NT2/D1 (cell line): ENCODE results near the gene SLC22A12.

Experiments
- DNase-seq: peaks from one replicate; pipeline ENCODE4 v3.0.0-alpha.2; 2011; ENCODE audit warnings: low read depth, low spot score
- H3K27me3 ChIP-seq: 2 replicates; pipeline ENCODE4 v1.6.0; 2011; ENCODE audit warnings: mild to moderate bottlenecking; ENCODE audit not compliant: insufficient read length, insufficient read depth
- H3K36me3 ChIP-seq: 2 replicates; pipeline ENCODE4 v1.6.1; 2011; ENCODE audit warnings: mild to moderate bottlenecking, low read length, mixed read lengths; ENCODE audit not compliant: insufficient read depth, insufficient read length
- H3K4me1 ChIP-seq: 2 replicates; pipeline ENCODE4 v1.5.1; 2011; ENCODE audit not compliant: insufficient read depth, insufficient read length
- H3K4me3 ChIP-seq: 2 replicates; pipeline ENCODE4 v1.5.1; 2011; ENCODE audit warnings: low read depth; ENCODE audit not compliant: insufficient read length
- H3K9ac ChIP-seq: 2 replicates; pipeline ENCODE4 v1.6.0; 2011; ENCODE audit warnings: low read depth; ENCODE audit not compliant: insufficient read length
- H3K9me3 ChIP-seq: 2 replicates; pipeline ENCODE4 v1.5.1; 2011; ENCODE audit warnings: mild to moderate bottlenecking, low read length; ENCODE audit not compliant: insufficient read depth
- SUZ12 ChIP-seq: IDR thresholded peaks from 2 replicates; pipeline ENCODE4 v1.6.1; 2011; ENCODE audit not compliant: insufficient read length, insufficient read depth; ENCODE audit errors: extremely low read depth
- YY1 ChIP-seq: IDR thresholded peaks from 2 replicates; pipeline ENCODE4 v1.6.1; 2011; ENCODE audit not compliant: insufficient read length, insufficient read depth
- ZNF274 ChIP-seq: IDR thresholded peaks from 2 replicates; pipeline ENCODE4 v1.6.1; 2011; ENCODE audit warnings: mild to moderate bottlenecking, low read depth, low read length

Gene SLC22A12

DNA sequence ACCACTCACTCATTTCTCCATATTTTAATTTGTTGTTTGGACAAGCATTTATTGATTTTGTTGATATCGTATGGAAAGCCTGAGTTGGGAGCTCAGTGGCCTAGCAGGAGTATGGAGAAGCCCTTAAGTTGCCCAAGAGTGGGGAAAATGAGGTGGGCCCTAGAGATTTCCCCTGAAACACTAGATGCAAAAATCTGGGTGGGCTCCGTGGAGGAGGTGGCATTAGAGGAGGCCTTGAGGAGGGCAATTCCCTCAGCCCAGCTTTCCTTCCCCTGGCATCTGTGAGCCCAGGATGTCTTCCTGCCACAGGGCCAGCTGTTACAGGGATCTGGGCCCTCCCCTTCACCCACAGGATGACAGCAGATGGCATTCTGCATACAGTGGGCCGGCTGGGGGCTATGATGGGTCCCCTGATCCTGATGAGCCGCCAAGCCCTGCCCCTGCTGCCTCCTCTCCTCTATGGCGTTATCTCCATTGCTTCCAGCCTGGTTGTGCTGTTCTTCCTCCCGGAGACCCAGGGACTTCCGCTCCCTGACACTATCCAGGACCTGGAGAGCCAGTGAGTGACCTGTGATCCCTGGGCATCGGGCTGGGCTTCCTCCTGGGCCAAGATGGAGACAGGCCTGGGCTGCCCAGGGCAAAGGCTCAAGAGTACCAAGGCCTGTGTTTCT is 21.6 kb upstream of the SLC22A12 start:
- no peaks in the 10 kb centered on the region for H3K9me3 ChIP-seq
- no peak overlapping the region for H3K4me3 ChIP-seq
- no peak overlapping the region for H3K9ac ChIP-seq
- no peaks in the 10 kb centered on the region for H3K36me3 ChIP-seq
- no peak for DNase-seq
- H3K4me1 ChIP-seq, result peaks cover 33% of the 10 kb centered on the region
- no peaks in the 10 kb centered on the region for H3K27me3 ChIP-seq
- TF ChIP-seq SUZ12 (no peak), ZNF274 (no peak), YY1 (no peak)

DNA sequence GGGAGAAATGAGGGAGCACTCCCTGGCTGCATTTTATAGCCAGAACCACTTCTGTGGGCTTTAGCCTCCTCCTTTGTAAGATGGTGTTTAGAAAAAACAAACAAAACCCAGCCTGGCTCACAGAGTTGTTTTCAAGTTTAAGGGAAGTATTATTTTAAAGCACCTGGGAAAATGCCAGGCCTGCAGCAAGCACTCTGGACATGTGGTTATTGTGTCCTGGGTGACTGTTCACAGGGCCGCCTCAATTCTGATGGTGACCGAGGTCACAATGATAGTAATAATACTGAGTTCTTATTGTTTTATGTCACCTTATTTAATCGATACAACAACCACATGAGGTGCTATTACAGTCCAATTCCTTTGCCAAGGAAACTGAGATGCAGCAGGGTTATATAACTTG is 20.7 kb upstream of the SLC22A12 start:
- Histone ChIP-seq H3K4me3 (no peak overlapping the region), H3K4me1 (peaks cover 26% of the 10 kb centered on the region), H3K27me3 (no peaks in the 10 kb centered on the region), H3K9ac (no peak overlapping the region), H3K9me3 (no peaks in the 10 kb centered on the region), H3K36me3 (no peaks in the 10 kb centered on the region)
- no peak for DNase-seq
- TF ChIP-seq YY1, result no peak
- no peak for TF ChIP-seq SUZ12
- TF ChIP-seq ZNF274, result no peak

DNA sequence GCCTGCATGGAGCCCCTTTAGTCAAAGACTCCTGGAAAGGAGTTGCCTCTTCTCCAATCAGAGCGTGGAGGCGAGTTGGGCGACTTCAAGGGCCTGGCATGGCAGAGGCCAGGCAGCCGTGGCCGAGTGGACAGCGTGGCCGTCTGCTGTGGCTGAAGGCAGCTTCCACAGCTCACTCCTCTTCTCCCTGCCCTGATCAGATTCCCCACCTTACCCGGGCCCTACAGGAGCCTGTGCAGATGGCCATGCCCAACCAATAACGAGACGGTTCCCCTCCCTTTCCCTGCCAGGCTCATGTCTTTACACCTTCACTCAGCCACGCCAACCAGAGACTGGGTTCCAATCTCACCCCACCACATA is 20.0 kb upstream of the SLC22A12 start:
- H3K4me1 ChIP-seq, result peaks cover 20% of the 10 kb centered on the region
- no peak for TF ChIP-seq SUZ12
- TF ChIP-seq ZNF274, result no peak
- TF ChIP-seq YY1, result no peak
- DNase-seq, result no peak

DNA sequence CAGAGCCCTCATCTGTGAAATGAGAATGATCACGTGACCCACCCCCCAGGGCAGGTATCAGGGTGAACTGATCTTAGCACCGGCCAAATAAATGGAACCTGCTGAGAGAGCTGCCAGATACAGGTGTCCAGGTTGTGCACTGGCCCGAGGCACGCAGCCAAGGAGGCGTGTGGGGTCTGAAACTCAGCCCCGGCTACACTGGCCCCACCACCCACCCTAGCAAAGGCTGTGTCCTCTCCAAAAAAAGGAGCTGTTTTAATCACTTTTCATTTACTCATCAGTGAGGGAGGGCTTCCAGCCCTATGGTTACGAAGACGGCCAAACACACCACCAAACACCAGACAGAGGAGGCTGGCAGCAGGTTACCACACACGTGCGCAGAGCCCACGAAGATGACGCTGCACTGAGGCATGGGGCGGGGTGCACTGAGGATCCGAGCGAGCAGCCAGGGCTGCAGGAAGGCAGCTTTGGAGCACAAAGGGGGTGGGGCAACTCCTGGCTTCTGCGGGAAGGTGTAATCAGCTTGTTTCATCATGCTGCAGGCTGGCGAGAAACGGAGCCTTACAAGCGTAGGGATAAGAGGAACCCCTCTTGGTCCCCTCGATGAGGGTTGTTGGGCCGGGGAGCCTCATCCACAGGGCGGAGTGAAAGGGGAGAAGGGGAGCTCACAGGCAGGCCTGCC is 19.5 kb upstream of the SLC22A12 start:
- Histone ChIP-seq H3K27me3 (no peaks in the 10 kb centered on the region), H3K9ac (no peak overlapping the region)
- no peak for DNase-seq

More for the DNA sequence above, 20.0 kb upstream of the SLC22A12 start:
- Histone ChIP-seq H3K4me3 (no peak overlapping the region), H3K9ac (no peak overlapping the region), H3K9me3 (no peaks in the 10 kb centered on the region), H3K27me3 (no peaks in the 10 kb centered on the region), H3K36me3 (no peaks in the 10 kb centered on the region)

GRCh38 chr11:64572143-64572542 is 18.9 kb upstream of the SLC22A12 start:
- DNase-seq, result no peak
- H3K9ac ChIP-seq, result no peak overlapping the region
- TF ChIP-seq YY1, result no peak
- TF ChIP-seq ZNF274, result no peak
- no peak for TF ChIP-seq SUZ12

More for the DNA sequence above, 19.5 kb upstream of the SLC22A12 start:
- H3K36me3 ChIP-seq, result no peaks in the 10 kb centered on the region
- no peaks in the 10 kb centered on the region for H3K9me3 ChIP-seq
- H3K4me1 ChIP-seq, result peaks cover 20% of the 10 kb centered on the region
- H3K4me3 ChIP-seq, result no peak overlapping the region
- TF ChIP-seq ZNF274 (no peak), YY1 (no peak), SUZ12 (no peak)

GRCh38 chr11:64577202-64577601 is 13.8 kb upstream of the SLC22A12 start:
- Histone ChIP-seq H3K27me3 (no peaks in the 10 kb centered on the region), H3K4me3 (no peak overlapping the region), H3K36me3 (no peaks in the 10 kb centered on the region), H3K4me1 (peaks cover 3% of the 10 kb centered on the region), H3K9me3 (no peaks in the 10 kb centered on the region), H3K9ac (no peak overlapping the region)
- DNase-seq, result no peak
- TF ChIP-seq YY1, result no peak
- TF ChIP-seq ZNF274, result no peak
- TF ChIP-seq SUZ12, result no peak

More at GRCh38 chr11:64572143-64572542, 18.9 kb upstream of the SLC22A12 start:
- H3K36me3 ChIP-seq, result no peaks in the 10 kb centered on the region
- H3K9me3 ChIP-seq, result no peaks in the 10 kb centered on the region
- H3K4me1 ChIP-seq, result peaks cover 16% of the 10 kb centered on the region
- no peaks in the 10 kb centered on the region for H3K27me3 ChIP-seq
- H3K4me3 ChIP-seq, result no peak overlapping the region

DNA sequence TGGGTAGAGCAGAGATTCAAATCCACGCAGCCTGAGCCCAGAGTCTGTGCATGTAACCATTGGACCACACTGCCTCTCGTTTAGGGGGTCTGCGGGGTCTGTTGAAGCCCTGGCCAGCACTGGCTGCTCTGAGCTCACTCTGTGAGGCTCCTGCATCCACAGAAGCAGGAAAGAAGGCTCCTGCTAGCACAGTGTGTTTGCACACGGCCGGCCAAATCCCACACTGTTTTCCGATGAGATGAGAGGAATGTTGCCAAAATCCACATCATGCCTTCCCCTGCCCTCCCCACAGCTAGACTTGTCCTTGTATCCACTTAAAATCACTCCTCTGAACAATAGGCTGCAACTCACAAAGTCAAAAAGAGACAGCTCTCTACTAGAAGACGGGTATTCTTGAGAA is 10.6 kb upstream of the SLC22A12 start:
- H3K36me3 ChIP-seq, result no peaks in the 10 kb centered on the region
- no peak overlapping the region for H3K9ac ChIP-seq
- TF ChIP-seq ZNF274 (no peak), YY1 (no peak), SUZ12 (no peak)
- no peak overlapping the region for H3K4me3 ChIP-seq
- H3K4me1 ChIP-seq, result peaks cover 5% of the 10 kb centered on the region
- no peaks in the 10 kb centered on the region for H3K9me3 ChIP-seq
- no peaks in the 10 kb centered on the region for H3K27me3 ChIP-seq
- no peak for DNase-seq
